ENCODE data around the gene PRRT2. TPM values are rescaled to one million over a fixed set of nuclear protein-coding genes. Genes with fewer than 3 reads are reported as not detected.
A peak's percentile ranks its signal among the peaks of the same experiment; 100 is the strongest.
"Not testable (repeated sequence)": the region's sequence is repeated elsewhere in the genome, so short reads cannot be mapped to it uniquely, and the experiment has no call there.

PRRT2 gene
- polyA plus RNA-seq (2013, experiment 1 of 2), result 10.2 TPM
- polyA plus RNA-seq (2013, experiment 2 of 2), result 12.9 TPM

- Histone ChIP-seq H3K27me3 (ENCODE audit: insufficient read depth, low read length) (no peaks in the 10 kb centered on the region), H3K36me3 (ENCODE audit: insufficient read depth, low read length) (peaks cover 21% of the 10 kb centered on the region), H3K9ac (ENCODE audit: low read depth, low read length) (peak within 1 kb of the TSS; percentile 43), H3K4me3 (ENCODE audit: low read length) (peak within 1 kb of the TSS; percentile 77), H3K27ac (ENCODE audit: low read depth, low read length) (peak within 1 kb of the TSS; percentile 86; the same call in 1 of the 2 replicates), H3K4me1 (ENCODE audit: insufficient read depth, low read length) (peaks cover 40% of the 10 kb centered on the region), H3K9me3 (ENCODE audit: insufficient read depth, low read depth, low read length) (no peaks in the 10 kb centered on the region)
- under 1% methylated on average over 65 of the region's 69 CpGs for WGBS
Measured at GRCh38 chr16:29811896-29812665, at the start of gene PRRT2. TSS of gene PRRT2 (plus strand) at chr16:29812193. CDS start at chr16:29813055, 862 bp downstream.

DNA sequence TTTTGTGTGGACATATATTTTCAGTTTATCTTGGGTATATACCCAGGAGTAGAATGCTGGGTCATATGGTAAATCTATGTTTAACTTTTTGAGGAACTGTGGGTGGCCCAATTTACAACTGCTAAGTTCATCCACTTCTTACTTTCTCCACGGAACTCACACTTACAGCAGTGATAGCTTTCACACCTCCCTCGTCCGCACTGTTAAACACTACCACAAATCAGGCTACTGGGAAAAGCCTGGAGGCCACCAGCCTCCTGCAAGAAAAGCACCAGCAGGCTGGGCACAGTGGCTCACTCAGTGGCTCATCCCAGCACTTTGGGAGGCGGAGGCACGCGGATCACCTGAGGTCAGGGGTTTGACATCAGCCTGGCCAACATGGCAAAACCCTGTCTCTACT lies 48.7 kb upstream of the PRRT2 start:
- H3K27me3 ChIP-seq (ENCODE audit: insufficient read depth, low read length), result no peaks in the 10 kb centered on the region
- no peak overlapping the region for H3K27ac ChIP-seq (ENCODE audit: low read depth, low read length)
- H3K4me1 ChIP-seq (ENCODE audit: insufficient read depth, low read length), result no peaks in the 10 kb centered on the region
- no peaks in the 10 kb centered on the region for H3K9me3 ChIP-seq (ENCODE audit: insufficient read depth, low read depth, low read length)
- no peak overlapping the region for H3K9ac ChIP-seq (ENCODE audit: low read depth, low read length)
- H3K4me3 ChIP-seq (ENCODE audit: low read length), result no peak overlapping the region
- no peaks in the 10 kb centered on the region for H3K36me3 ChIP-seq (ENCODE audit: insufficient read depth, low read length)
- WGBS, result 87% methylated on average over 6 of the region's 6 CpGs

GRCh38 chr16:29765167-29766032 lies 46.6 kb upstream of the PRRT2 start:
- no peak overlapping the region for H3K9ac ChIP-seq (ENCODE audit: low read depth, low read length)
- no peaks in the 10 kb centered on the region for H3K9me3 ChIP-seq (ENCODE audit: insufficient read depth, low read depth, low read length)
- H3K27me3 ChIP-seq (ENCODE audit: insufficient read depth, low read length), result no peaks in the 10 kb centered on the region
- H3K27ac ChIP-seq (ENCODE audit: low read depth, low read length), result no peak overlapping the region
- H3K36me3 ChIP-seq (ENCODE audit: insufficient read depth, low read length), result no peaks in the 10 kb centered on the region
- H3K4me3 ChIP-seq (ENCODE audit: low read length), result no peak overlapping the region
- no peaks in the 10 kb centered on the region for H3K4me1 ChIP-seq (ENCODE audit: insufficient read depth, low read length)
- 90% methylated on average over 15 of the region's 15 CpGs for WGBS

GRCh38 chr16:29766571-29766970 lies 45.4 kb upstream of the PRRT2 start:
- H3K9ac ChIP-seq (ENCODE audit: low read depth, low read length), result no peak overlapping the region
- 96% methylated on average over 3 of the region's 3 CpGs for WGBS
- H3K4me3 ChIP-seq (ENCODE audit: low read length), result no peak overlapping the region
- no peak overlapping the region for H3K27ac ChIP-seq (ENCODE audit: low read depth, low read length)
- H3K27me3 ChIP-seq (ENCODE audit: insufficient read depth, low read length), result no peaks in the 10 kb centered on the region
- no peaks in the 10 kb centered on the region for H3K36me3 ChIP-seq (ENCODE audit: insufficient read depth, low read length)
- no peaks in the 10 kb centered on the region for H3K9me3 ChIP-seq (ENCODE audit: insufficient read depth, low read depth, low read length)
- no peaks in the 10 kb centered on the region for H3K4me1 ChIP-seq (ENCODE audit: insufficient read depth, low read length)

DNA sequence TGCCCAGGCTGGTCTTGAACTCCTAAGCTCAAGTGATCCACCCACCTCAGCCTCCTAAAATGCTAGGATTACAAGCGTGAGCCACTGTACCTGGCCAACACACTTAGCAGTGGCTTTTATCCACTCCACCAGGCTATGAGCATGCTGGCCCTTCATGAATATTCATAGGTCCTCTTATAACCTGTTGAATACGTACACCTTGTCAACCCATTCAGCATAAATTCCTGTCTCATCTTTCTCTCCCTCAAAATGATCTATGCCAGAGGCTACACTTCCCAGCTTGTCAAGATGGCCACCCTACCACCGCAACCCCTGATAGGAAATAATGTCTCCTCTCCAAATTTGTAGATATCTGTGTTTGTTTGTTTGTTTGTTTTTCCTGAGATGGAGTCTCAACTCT lies 44.9 kb upstream of the PRRT2 start:
- no peaks in the 10 kb centered on the region for H3K4me1 ChIP-seq (ENCODE audit: insufficient read depth, low read length)
- H3K27me3 ChIP-seq (ENCODE audit: insufficient read depth, low read length), result no peaks in the 10 kb centered on the region
- WGBS, result 86% methylated on average over 3 of the region's 3 CpGs
- no peaks in the 10 kb centered on the region for H3K36me3 ChIP-seq (ENCODE audit: insufficient read depth, low read length)
- H3K9ac ChIP-seq (ENCODE audit: low read depth, low read length), result no peak overlapping the region
- H3K9me3 ChIP-seq (ENCODE audit: insufficient read depth, low read depth, low read length), result no peaks in the 10 kb centered on the region
- no peak overlapping the region for H3K27ac ChIP-seq (ENCODE audit: low read depth, low read length)
- H3K4me3 ChIP-seq (ENCODE audit: low read length), result no peak overlapping the region

DNA sequence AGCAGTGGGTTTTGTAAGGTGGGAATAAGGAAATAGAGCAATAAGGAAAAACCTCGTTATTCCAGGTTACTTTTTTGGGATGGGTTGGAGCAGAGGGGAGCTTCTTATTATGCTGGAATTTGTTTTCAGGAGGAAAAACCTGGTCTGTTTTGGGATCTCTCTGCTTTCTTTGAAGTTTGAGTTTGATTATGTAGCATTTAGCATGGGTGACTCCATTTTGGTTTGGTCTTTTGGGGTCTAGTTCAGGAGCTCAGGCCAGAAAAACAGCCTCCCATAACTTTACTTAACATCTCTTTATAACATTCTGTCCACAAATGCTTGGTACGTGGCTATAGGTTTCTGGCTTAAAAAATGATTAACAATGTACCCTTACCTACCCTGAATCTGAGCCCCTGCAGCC lies 42.5 kb upstream of the PRRT2 start:
- H3K4me3 ChIP-seq (ENCODE audit: low read length), result no peak overlapping the region
- no peaks in the 10 kb centered on the region for H3K36me3 ChIP-seq (ENCODE audit: insufficient read depth, low read length)
- H3K27me3 ChIP-seq (ENCODE audit: insufficient read depth, low read length), result no peaks in the 10 kb centered on the region
- no peak overlapping the region for H3K9ac ChIP-seq (ENCODE audit: low read depth, low read length)
- no peaks in the 10 kb centered on the region for H3K9me3 ChIP-seq (ENCODE audit: insufficient read depth, low read depth, low read length)
- WGBS, result 96% methylated on average over 2 of the region's 2 CpGs
- H3K4me1 ChIP-seq (ENCODE audit: insufficient read depth, low read length), result no peaks in the 10 kb centered on the region
- no peak overlapping the region for H3K27ac ChIP-seq (ENCODE audit: low read depth, low read length)

- no peak overlapping the region for H3K9ac ChIP-seq (ENCODE audit: low read depth, low read length)
- WGBS, result 90% methylated on average over 7 of the region's 7 CpGs
- H3K4me3 ChIP-seq (ENCODE audit: low read length), result no peak overlapping the region
- no peaks in the 10 kb centered on the region for H3K9me3 ChIP-seq (ENCODE audit: insufficient read depth, low read depth, low read length)
- H3K27me3 ChIP-seq (ENCODE audit: insufficient read depth, low read length), result no peaks in the 10 kb centered on the region
- H3K27ac ChIP-seq (ENCODE audit: low read depth, low read length), result no peak overlapping the region
- H3K4me1 ChIP-seq (ENCODE audit: insufficient read depth, low read length), result no peaks in the 10 kb centered on the region
- no peaks in the 10 kb centered on the region for H3K36me3 ChIP-seq (ENCODE audit: insufficient read depth, low read length)
Measured at GRCh38 chr16:29770250-29770929, 41.6 kb upstream of the PRRT2 start.

- H3K36me3 ChIP-seq (ENCODE audit: insufficient read depth, low read length); H3K9ac ChIP-seq (ENCODE audit: low read depth, low read length); H3K4me3 ChIP-seq (ENCODE audit: low read length); H3K4me1 ChIP-seq (ENCODE audit: insufficient read depth, low read length); H3K27me3 ChIP-seq (ENCODE audit: insufficient read depth, low read length); H3K27ac ChIP-seq (ENCODE audit: low read depth, low read length); H3K9me3 ChIP-seq (ENCODE audit: insufficient read depth, low read depth, low read length): not testable (repeated sequence)
- 96% methylated on average over 7 of the region's 7 CpGs for WGBS
Measured at GRCh38 chr16:29772330-29772729, 39.7 kb upstream of the PRRT2 start.

DNA sequence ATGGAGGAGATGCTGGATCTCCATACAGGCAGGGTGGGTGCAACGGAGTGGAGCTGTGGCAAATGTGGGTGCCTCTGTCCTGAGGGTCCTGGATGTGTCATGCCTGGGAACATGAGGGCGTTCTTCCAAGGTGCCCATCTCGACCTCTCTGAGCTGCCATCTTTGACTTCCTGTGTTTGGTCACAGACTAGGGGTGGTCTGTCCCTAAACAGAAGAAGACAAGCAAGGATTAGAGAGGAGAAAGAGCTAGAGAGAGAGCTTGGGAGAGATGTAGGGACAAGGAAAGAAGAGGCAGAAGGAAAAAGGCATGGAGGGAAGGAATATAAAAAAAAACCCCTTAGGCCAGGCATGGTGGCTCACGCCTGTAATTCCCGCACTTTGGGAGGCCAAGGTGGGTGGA lies 37.3 kb upstream of the PRRT2 start:
- Histone ChIP-seq H3K4me3 (ENCODE audit: low read length) (no peak overlapping the region), H3K36me3 (ENCODE audit: insufficient read depth, low read length) (no peaks in the 10 kb centered on the region), H3K27me3 (ENCODE audit: insufficient read depth, low read length) (no peaks in the 10 kb centered on the region), H3K9me3 (ENCODE audit: insufficient read depth, low read depth, low read length) (no peaks in the 10 kb centered on the region), H3K9ac (ENCODE audit: low read depth, low read length) (no peak overlapping the region), H3K4me1 (ENCODE audit: insufficient read depth, low read length) (no peaks in the 10 kb centered on the region), H3K27ac (ENCODE audit: low read depth, low read length) (no peak overlapping the region)
- WGBS, result 91% methylated on average over 5 of the region's 5 CpGs

- H3K36me3 ChIP-seq (ENCODE audit: insufficient read depth, low read length), result no peaks in the 10 kb centered on the region
- H3K27me3 ChIP-seq (ENCODE audit: insufficient read depth, low read length), result no peaks in the 10 kb centered on the region
- H3K27ac ChIP-seq (ENCODE audit: low read depth, low read length), result no peak overlapping the region
- no peaks in the 10 kb centered on the region for H3K9me3 ChIP-seq (ENCODE audit: insufficient read depth, low read depth, low read length)
- no peak overlapping the region for H3K4me3 ChIP-seq (ENCODE audit: low read length)
- no peak overlapping the region for H3K9ac ChIP-seq (ENCODE audit: low read depth, low read length)
- WGBS, result 75% methylated on average over 3 of the region's 4 CpGs
- H3K4me1 ChIP-seq (ENCODE audit: insufficient read depth, low read length), result no peaks in the 10 kb centered on the region
Measured at GRCh38 chr16:29775742-29776408, 36.1 kb upstream of the PRRT2 start.
